Tibial nerve (tissue), 4 donors: ENCODE measurements around the gene ACOXL.

ENCODE experiments used
- EP300 ChIP-seq, 2 donors: sonication (generic); formaldehyde crosslinking; IDR thresholded peaks; one replicate each; pipeline ENCODE4 v1.6.1; 2017; ENCODE audit warnings: antibody characterized with exemption in 2 of 2, mild to moderate bottlenecking in 1 of 2
- POLR2A ChIP-seq, 2 donors: fragments of 450-650 bp; IDR thresholded peaks; one replicate each; pipeline ENCODE4 v1.6.1; 2017; ENCODE audit warnings: antibody characterized with exemption in 2 of 2, mild to moderate bottlenecking in 2 of 2, moderate library complexity in 2 of 2
- TF ChIP-seq, protein P1 (sequence below), 5 experiments: fragments of 200-600 bp in 3 of 5; fragments of 450-650 bp in 2 of 5; sonication (generic) in 3 of 5; IDR thresholded peaks; one replicate each; pipeline ENCODE4 v1.5.1; 2016 to 2019; ENCODE audit warnings: antibody characterized with exemption in 5 of 5, mild to moderate bottlenecking in 3 of 5, moderate library complexity in 2 of 5

DNA sequence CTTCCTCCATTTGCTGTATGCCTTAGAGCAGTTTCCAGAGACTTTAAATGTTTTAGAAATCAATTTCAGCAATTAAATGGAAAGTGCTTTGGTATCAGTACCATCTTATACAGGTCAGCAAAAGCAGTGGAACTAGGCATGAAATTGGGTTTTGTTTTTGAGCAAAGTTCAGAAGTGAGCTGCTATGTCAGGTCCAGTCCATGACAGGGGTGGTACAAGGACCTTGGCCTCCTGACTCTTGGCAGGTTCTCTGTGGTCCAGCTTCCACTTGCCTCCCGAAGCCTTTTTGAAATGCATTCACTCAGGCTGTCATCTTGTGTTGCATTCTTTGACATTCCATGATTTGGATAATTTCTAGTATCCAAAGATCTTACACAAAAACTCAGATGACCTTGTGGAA lies 159.3 kb downstream of the ACOXL start:
- TF ChIP-seq, protein P1, sequence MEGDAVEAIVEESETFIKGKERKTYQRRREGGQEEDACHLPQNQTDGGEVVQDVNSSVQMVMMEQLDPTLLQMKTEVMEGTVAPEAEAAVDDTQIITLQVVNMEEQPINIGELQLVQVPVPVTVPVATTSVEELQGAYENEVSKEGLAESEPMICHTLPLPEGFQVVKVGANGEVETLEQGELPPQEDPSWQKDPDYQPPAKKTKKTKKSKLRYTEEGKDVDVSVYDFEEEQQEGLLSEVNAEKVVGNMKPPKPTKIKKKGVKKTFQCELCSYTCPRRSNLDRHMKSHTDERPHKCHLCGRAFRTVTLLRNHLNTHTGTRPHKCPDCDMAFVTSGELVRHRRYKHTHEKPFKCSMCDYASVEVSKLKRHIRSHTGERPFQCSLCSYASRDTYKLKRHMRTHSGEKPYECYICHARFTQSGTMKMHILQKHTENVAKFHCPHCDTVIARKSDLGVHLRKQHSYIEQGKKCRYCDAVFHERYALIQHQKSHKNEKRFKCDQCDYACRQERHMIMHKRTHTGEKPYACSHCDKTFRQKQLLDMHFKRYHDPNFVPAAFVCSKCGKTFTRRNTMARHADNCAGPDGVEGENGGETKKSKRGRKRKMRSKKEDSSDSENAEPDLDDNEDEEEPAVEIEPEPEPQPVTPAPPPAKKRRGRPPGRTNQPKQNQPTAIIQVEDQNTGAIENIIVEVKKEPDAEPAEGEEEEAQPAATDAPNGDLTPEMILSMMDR (IDR thresholded peaks at IDR 0.05): no peak
- no peak for TF ChIP-seq EP300 (IDR thresholded peaks at IDR 0.05)
- no peak for TF ChIP-seq POLR2A (IDR thresholded peaks at IDR 0.05)
